Transverse colon (tissue), 4 donors: Measurements from ENCODE around the gene SSBP2. TPM values are rescaled to one million over a fixed set of nuclear protein-coding genes. Genes with fewer than 3 reads are reported as not detected.

Source experiments
- DNase-seq: peaks from one replicate; pipeline ENCODE4 v3.0.0-alpha.2; 2019
- H3K27ac ChIP-seq, 4 donors: fragments of 200-600 bp; sonication (generic); 2 replicates each; pipeline ENCODE4 v1.5.1; 2016 to 2018; ENCODE audit warnings: inconsistent platforms in 4 of 4
- H3K27me3 ChIP-seq: fragments of 200-600 bp; sonication (generic); 2 replicates; pipeline ENCODE4 v1.5.1; 2017; ENCODE audit warnings: inconsistent platforms
- H3K36me3 ChIP-seq, 4 donors: fragments of 200-600 bp; sonication (generic); 2 replicates each; pipeline ENCODE4 v1.5.1; 2017 to 2019; ENCODE audit warnings: inconsistent platforms in 4 of 4
- H3K4me1 ChIP-seq, 4 donors: fragments of 200-600 bp; sonication (generic); 2 replicates each; pipeline ENCODE4 v1.5.1; 2017 to 2020; ENCODE audit warnings: inconsistent platforms in 4 of 4
- H3K4me3 ChIP-seq, 4 donors: fragments of 200-600 bp; sonication (generic); 1 replicate in 1 of 4; 2 replicates in 3 of 4; pipeline versions ENCODE4 v1.5.1 to v1.6.1; 2017 to 2019; ENCODE audit warnings: inconsistent platforms in 4 of 4
- H3K9me3 ChIP-seq, 2 donors: fragments of 200-600 bp; sonication (generic); 2 replicates each; pipeline ENCODE4 v1.5.1; 2017 to 2019; ENCODE audit warnings: inconsistent platforms in 2 of 2
- EP300 ChIP-seq: sonication (generic); formaldehyde crosslinking; IDR thresholded peaks from one replicate; pipeline ENCODE4 v1.6.1; 2017; ENCODE audit warnings: antibody characterized with exemption, low read depth
- POLR2A ChIP-seq: fragments of 450-650 bp; IDR thresholded peaks from one replicate; pipeline ENCODE4 v1.6.1; 2016; ENCODE audit warnings: antibody characterized with exemption, mild to moderate bottlenecking, moderate library complexity
- POLR2AphosphoS5 ChIP-seq, 3 donors: sonication (generic); formaldehyde crosslinking; IDR thresholded peaks; one replicate each; pipeline ENCODE4 v1.6.1; 2016; ENCODE audit warnings: antibody characterized with exemption in 3 of 3
- WGBS, 2 donors: methylation state at CpG; one replicate each; pipeline ENCODE4 v1.1.5; 2018; ENCODE audit warnings: low coverage in 1 of 2; 5-methylcytosine and 5-hydroxymethylcytosine counted together
- in situ Hi-C, 4 donors: fragments of 200-750 bp; cut with MboI; loops; one replicate each; pipeline versions ENCODE4 v1.15.0 to v1.15.1; 2017; ENCODE audit warnings: low sequenced_read_pairs in 3 of 4, low pct_ligation_motif_present in 1 of 4, low pct_unique_long_range_greater_than_20kb in 1 of 4
- intact Hi-C: fragments of 100-400 bp; cut with DNase I; formaldehyde crosslinking; loops from one replicate; pipeline ENCODE4 v1.15.1; 2023; ENCODE audit warnings: low total_unique reads
- total RNA-seq, 4 donors: library from RNA; depleted of rRNA; stranded (reverse); fragments of >200 nt; gene quantifications; one replicate each; pipeline ENCODE4 v1.1.0, GENCODE V29; 2016
- TF ChIP-seq, protein P1 (sequence below), 5 experiments: fragments of 200-600 bp in 3 of 5; fragments of 450-650 bp in 2 of 5; sonication (generic) in 3 of 5; IDR thresholded peaks; 1 replicate in 2 of 5; 2 replicates in 3 of 5; pipeline ENCODE4 v1.5.1; 2016 to 2017; ENCODE audit warnings: antibody characterized with exemption in 5 of 5, inconsistent platforms in 3 of 5, mild to moderate bottlenecking in 2 of 5, moderate library complexity in 1 of 5

Gene SSBP2
- total RNA-seq, 4 donors from 2014 or later, result 22.8 to 50.4 (median 34.4) TPM

- Histone ChIP-seq H3K27me3 (no peaks in the 10 kb centered on the region), H3K4me1 (peaks cover 0 to 12% (median 6%) of the 10 kb centered on the region in 4 donors), H3K9me3 (no peaks in the 10 kb centered on the region), H3K27ac (no peak overlapping the region), H3K4me3 (no peak overlapping the region), H3K36me3 (no peaks in the 10 kb centered on the region)
- TF ChIP-seq EP300 (no peak), POLR2A (no peak), POLR2AphosphoS5 (IDR thresholded peaks at IDR 0.05) (no peak)
- TF ChIP-seq, protein P1, sequence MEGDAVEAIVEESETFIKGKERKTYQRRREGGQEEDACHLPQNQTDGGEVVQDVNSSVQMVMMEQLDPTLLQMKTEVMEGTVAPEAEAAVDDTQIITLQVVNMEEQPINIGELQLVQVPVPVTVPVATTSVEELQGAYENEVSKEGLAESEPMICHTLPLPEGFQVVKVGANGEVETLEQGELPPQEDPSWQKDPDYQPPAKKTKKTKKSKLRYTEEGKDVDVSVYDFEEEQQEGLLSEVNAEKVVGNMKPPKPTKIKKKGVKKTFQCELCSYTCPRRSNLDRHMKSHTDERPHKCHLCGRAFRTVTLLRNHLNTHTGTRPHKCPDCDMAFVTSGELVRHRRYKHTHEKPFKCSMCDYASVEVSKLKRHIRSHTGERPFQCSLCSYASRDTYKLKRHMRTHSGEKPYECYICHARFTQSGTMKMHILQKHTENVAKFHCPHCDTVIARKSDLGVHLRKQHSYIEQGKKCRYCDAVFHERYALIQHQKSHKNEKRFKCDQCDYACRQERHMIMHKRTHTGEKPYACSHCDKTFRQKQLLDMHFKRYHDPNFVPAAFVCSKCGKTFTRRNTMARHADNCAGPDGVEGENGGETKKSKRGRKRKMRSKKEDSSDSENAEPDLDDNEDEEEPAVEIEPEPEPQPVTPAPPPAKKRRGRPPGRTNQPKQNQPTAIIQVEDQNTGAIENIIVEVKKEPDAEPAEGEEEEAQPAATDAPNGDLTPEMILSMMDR (IDR thresholded peaks at IDR 0.05), result no peak
- in situ Hi-C loops, result loop anchor here in 1 of 4 donors (5.0 kb wide), 1 partner anchor 799 kb away; no protein-coding TSS in a partner anchor
- intact Hi-C loops, result no loop called here
- no peak for DNase-seq
- 87 to 91% methylated on average over 3 of the region's 3 CpGs for WGBS, 2 donors
Observed at GRCh38 chr5:81428446-81428845, 322.5 kb downstream of the SSBP2 start.

- in situ Hi-C loops, result loop anchor here in 1 of 4 donors (5.0 kb wide), 1 partner anchor 800 kb away; no protein-coding TSS in a partner anchor
- H3K9me3 ChIP-seq, result no peaks in the 10 kb centered on the region
- no peak for TF ChIP-seq POLR2A
- TF ChIP-seq POLR2AphosphoS5 (IDR thresholded peaks at IDR 0.05), result no peak
- no peak for TF ChIP-seq EP300
- TF ChIP-seq, protein P1 (IDR thresholded peaks at IDR 0.05), result no peak
- no peaks in the 10 kb centered on the region for H3K36me3 ChIP-seq
- H3K4me1 ChIP-seq, result peaks cover 0 to 12% (median 6%) of the 10 kb centered on the region in 4 donors
- 96% methylated on average over 1 of the region's 1 CpG; no CpG with 5 or more reads in 1 of the 2 donors for WGBS, 2 donors
- intact Hi-C loops, result no loop called here
- no peak overlapping the region for H3K4me3 ChIP-seq
- H3K27me3 ChIP-seq, result no peaks in the 10 kb centered on the region
- no peak for DNase-seq
- no peak overlapping the region for H3K27ac ChIP-seq
Observed at GRCh38 chr5:81427566-81427965, 323.3 kb downstream of the SSBP2 start.

DNA sequence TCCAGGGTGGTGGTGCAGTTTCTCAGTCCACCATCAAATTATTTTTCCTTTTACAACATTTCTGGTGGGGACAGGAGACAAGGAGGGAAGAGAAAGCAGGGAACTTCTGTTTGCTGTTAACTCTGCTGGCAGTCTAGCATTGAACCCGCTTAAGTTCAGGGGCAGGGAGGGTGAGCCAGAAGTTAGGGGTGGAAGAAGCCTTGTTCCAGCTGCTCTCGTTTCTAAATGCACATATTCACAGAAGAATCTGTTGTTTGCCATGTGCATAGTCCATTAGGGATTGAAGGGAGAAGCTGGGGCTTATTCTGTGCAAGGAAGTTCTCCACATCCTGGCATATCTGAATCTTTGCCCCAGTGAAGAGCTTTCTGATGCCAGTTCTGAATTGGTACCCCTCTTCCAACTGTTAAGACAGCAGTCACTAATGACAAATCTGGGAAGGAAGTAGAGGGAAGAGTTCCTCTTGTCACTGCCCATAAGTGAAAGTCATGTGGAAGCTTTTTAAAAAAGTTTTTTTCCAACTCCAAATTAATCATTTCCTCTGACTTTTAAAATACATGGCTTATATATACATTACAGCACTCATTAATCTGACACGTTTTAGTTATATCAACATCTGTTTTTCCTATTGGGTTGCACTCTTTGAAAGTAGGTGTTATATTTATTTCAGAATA, 324.4 kb downstream of the SSBP2 start:
- TF ChIP-seq POLR2AphosphoS5 (IDR thresholded peaks at IDR 0.05), result no peak
- Histone ChIP-seq H3K27me3 (no peaks in the 10 kb centered on the region), H3K4me1 (peaks cover 0 to 12% (median 6%) of the 10 kb centered on the region in 4 donors), H3K9me3 (no peaks in the 10 kb centered on the region), H3K36me3 (no peaks in the 10 kb centered on the region), H3K27ac (peak overlapping the region in 2 of 4 donors; percentile 22 to 32), H3K4me3 (no peak overlapping the region)
- 55 to 96% methylated on average over 3 of the region's 3 CpGs for WGBS, 2 donors
- DNase-seq, result no peak
- in situ Hi-C loops (loop anchor here in 1 of 4 donors (5.0 kb wide), 1 partner anchor 801 kb away; no protein-coding TSS in a partner anchor), intact Hi-C loops (no loop called here)

GRCh38 chr5:81425569-81425968, 325.3 kb downstream of the SSBP2 start:
- no peaks in the 10 kb centered on the region for H3K27me3 ChIP-seq
- WGBS, 2 donors, result 0% methylated on average over 2 of the region's 2 CpGs
- no peak overlapping the region for H3K4me3 ChIP-seq
- H3K9me3 ChIP-seq, result no peaks in the 10 kb centered on the region
- peak overlapping the region in 3 of 4 donors; percentile 9 to 32 (median 22) for H3K27ac ChIP-seq
- TF ChIP-seq, protein P1 (IDR thresholded peaks at IDR 0.05), result peak; percentile 57 to 66 (median 62)
- TF ChIP-seq POLR2AphosphoS5 (IDR thresholded peaks at IDR 0.05) (no peak), EP300 (no peak), POLR2A (no peak)
- peaks cover 0 to 15% (median 6%) of the 10 kb centered on the region in 4 donors for H3K4me1 ChIP-seq
- DNase-seq, result no peak
- intact Hi-C loops (no loop called here), in situ Hi-C loops (loop anchor here in 1 of 4 donors (5.0 kb wide), 1 partner anchor 802 kb away; no protein-coding TSS in a partner anchor)
- H3K36me3 ChIP-seq, result no peaks in the 10 kb centered on the region
